Measurements from ENCODE around the gene PRKG1. TPM values are rescaled to one million over a fixed set of nuclear protein-coding genes. Genes with fewer than 3 reads are reported as not detected.
"Not testable (repeated sequence)": the region's sequence is repeated elsewhere in the genome, so short reads cannot be mapped to it uniquely, and the experiment has no call there.

The PRKG1 gene
- total and polyA plus RNA-seq, 2 of the 8 experiments (the other 6 are each of a cell fraction or from before 2014, with no cell fraction given) = 4.2 to 15.2 TPM

- H3K36me3 ChIP-seq (ENCODE audit: control insufficient read depth in 2 of 4, insufficient read depth in 4 of 4, low read length in 3 of 4); H2BK12ac ChIP-seq (ENCODE audit: low read depth, low read length); H3K18ac ChIP-seq (ENCODE audit: extremely low read depth, low read length); H2AK5ac ChIP-seq (ENCODE audit: low read depth, low read length); POLR2A ChIA-PET (ENCODE audit: partially characterized antibody); H2BK5ac ChIP-seq (ENCODE audit: low read depth, low read length); H4K20me1 ChIP-seq (replicated peaks in 1 of 2; ENCODE audit: control insufficient read depth in 1 of 2, insufficient read depth in 2 of 2, low read length in 2 of 2); H3K27me3 ChIP-seq (replicated peaks in 1 of 4; ENCODE audit: control insufficient read depth in 3 of 4, extremely low read depth in 1 of 4, insufficient read depth in 3 of 4, low read length in 3 of 4); H3K4me1 ChIP-seq (replicated peaks in 1 of 4; ENCODE audit: control insufficient read depth in 3 of 4, insufficient read depth in 4 of 4, low read length in 3 of 4); FAIRE-seq; CTCF ChIA-PET (ENCODE audit: partially characterized antibody); H2BK15ac ChIP-seq (ENCODE audit: low read length); H2BK120ac ChIP-seq (replicated peaks; ENCODE audit: low read depth, low read length); H3K79me1 ChIP-seq (ENCODE audit: low read depth, low read length); H3K4ac ChIP-seq (replicated peaks; ENCODE audit: insufficient read length, low read depth, low read length); H3K23me2 ChIP-seq (ENCODE audit: low read depth, low read length); H2AFZ ChIP-seq (ENCODE audit: low read length); H3K27ac ChIP-seq (ENCODE audit: low read depth, low read length); H3K23ac ChIP-seq (ENCODE audit: insufficient read length); DNase-seq (ENCODE audit: low read depth in 1 of 2, low spot score in 2 of 2); H3K9me3 ChIP-seq (ENCODE audit: insufficient read depth in 2 of 2, low read depth in 1 of 2, low read length in 1 of 2); H2BK20ac ChIP-seq (ENCODE audit: low read length); H3K79me2 ChIP-seq (ENCODE audit: control insufficient read depth in 1 of 2, insufficient read depth in 2 of 2, low read length in 2 of 2); H3K56ac ChIP-seq (replicated peaks; ENCODE audit: insufficient read length, low read depth, low read length); H4K91ac ChIP-seq (replicated peaks; ENCODE audit: insufficient read length, low read length); H4K5ac ChIP-seq (ENCODE audit: insufficient read length, low read depth, low read length); H3K14ac ChIP-seq (ENCODE audit: insufficient read length); H3K9ac ChIP-seq (replicated peaks in 1 of 4; ENCODE audit: extremely low read depth in 1 of 4, low read depth in 3 of 4, low read length in 3 of 4): not testable (repeated sequence)
- WGBS, 2 experiments (ENCODE audit: extremely low coverage in 1 of 2, insufficient coverage in 1 of 2, insufficient read length in 1 of 2, insufficient replicate concordance in 2 of 2, low coverage in 1 of 2, low lambda C conversion rate in 2 of 2, missing lambda C conversion rate in 1 of 2) = 11% methylated on average over 5 of the region's 34 CpGs; no CpG with 5 or more reads in 1 of the 2 experiments
- Histone ChIP-seq H4K8ac (ENCODE audit: extremely low read depth, insufficient read depth, low read length) (peak overlapping the region; percentile 51; the same call in 1 of the 2 replicates), H3K4me3 (ENCODE audit: extremely low read depth in 1 of 4, insufficient read depth in 2 of 4, low read depth in 3 of 4, low read length in 4 of 4) (peak overlapping the region in 3 of 4 experiments; percentile 26 to 43 (median 35); a peak in 4 of 8 replicates), H3K4me2 (ENCODE audit: insufficient read depth in 1 of 2, low read depth in 2 of 2, low read length in 2 of 2) (peak overlapping the region in 1 of 2 experiments; percentile 49; a peak in 2 of 4 replicates)
Observed at GRCh38 chr10:52233351-52233991, 1159.2 kb downstream of the PRKG1 start.

Measured in H1 (cell line).